Thyroid gland (tissue), 4 donors: ENCODE data around the gene PANX3.

ENCODE experiments used
- POLR2A ChIP-seq, 2 donors: fragments of 450-650 bp; IDR thresholded peaks; one replicate each; pipeline ENCODE4 v1.6.1; 2017; ENCODE audit warnings: antibody characterized with exemption in 2 of 2, mild to moderate bottlenecking in 2 of 2, moderate library complexity in 1 of 2
- TF ChIP-seq, protein P1 (sequence below), 6 experiments: fragments of 200-600 bp in 3 of 6; fragments of 450-650 bp in 3 of 6; sonication (generic) in 3 of 6; IDR thresholded peaks; one replicate each; pipeline ENCODE4 v1.5.1; 2016 to 2019; ENCODE audit warnings: antibody characterized with exemption in 6 of 6, mild to moderate bottlenecking in 2 of 6, inconsistent platforms in 1 of 6, moderate library complexity in 1 of 6

DNA sequence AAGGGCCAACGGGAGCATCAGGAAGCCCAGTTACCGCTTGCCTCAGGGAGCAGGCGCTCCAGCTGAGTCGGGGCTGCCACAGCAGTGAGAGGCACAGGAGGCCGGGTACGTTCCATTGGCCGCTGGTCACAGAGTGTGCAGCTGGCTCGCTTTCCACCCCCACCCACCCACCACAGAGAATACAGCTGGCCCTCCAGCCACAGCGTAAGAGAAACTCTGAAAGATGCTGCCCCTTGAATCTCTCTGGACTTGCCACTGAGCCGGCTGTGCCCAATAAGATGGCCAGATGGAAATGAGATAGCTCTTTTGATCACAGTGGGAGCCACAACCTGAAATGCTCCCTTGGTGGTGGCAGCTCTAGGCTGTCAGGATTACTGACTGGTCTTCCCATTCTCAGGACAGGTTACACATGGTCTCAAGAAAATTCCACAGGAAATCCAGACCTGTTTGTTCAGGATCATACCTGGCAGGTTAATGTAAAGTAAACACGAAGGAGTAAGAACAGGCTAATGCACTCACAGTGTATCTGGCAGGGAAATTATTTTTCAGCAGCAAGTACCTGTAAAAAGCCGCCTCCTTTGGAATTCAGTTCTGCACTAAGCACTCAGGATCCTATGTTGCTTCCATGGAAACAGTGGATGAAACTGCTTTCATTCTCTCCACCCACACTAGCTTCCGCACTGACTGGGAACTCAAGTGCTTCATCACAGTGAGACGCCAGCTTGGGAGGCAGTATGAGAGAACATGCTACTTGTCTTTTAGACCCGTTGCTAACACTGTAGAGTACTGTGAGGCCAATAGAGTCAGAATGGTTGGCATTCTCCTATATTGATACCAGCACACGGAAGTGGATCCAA lies 45.8 kb downstream of the PANX3 start:
- TF ChIP-seq, protein P1, sequence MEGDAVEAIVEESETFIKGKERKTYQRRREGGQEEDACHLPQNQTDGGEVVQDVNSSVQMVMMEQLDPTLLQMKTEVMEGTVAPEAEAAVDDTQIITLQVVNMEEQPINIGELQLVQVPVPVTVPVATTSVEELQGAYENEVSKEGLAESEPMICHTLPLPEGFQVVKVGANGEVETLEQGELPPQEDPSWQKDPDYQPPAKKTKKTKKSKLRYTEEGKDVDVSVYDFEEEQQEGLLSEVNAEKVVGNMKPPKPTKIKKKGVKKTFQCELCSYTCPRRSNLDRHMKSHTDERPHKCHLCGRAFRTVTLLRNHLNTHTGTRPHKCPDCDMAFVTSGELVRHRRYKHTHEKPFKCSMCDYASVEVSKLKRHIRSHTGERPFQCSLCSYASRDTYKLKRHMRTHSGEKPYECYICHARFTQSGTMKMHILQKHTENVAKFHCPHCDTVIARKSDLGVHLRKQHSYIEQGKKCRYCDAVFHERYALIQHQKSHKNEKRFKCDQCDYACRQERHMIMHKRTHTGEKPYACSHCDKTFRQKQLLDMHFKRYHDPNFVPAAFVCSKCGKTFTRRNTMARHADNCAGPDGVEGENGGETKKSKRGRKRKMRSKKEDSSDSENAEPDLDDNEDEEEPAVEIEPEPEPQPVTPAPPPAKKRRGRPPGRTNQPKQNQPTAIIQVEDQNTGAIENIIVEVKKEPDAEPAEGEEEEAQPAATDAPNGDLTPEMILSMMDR (IDR thresholded peaks at IDR 0.05), result no peak
- TF ChIP-seq POLR2A (IDR thresholded peaks at IDR 0.05), result no peak
